GM23338 (cell line): Measurements from ENCODE around the gene ZNF208. TPM values are rescaled to one million over a fixed set of nuclear protein-coding genes. Genes with fewer than 3 reads are reported as not detected.
A peak's percentile ranks its signal among the peaks of the same experiment; 100 is the strongest.

Source experiments
- ATAC-seq: fragments of 200-7000 bp; cut with Tn5 transposase; 3 replicates; pipeline ENCODE4 v1.9.1; 2020
- DNase-seq: peaks from one replicate; pipeline ENCODE4 v3.0.0-alpha.2; 2015; ENCODE audit warnings: low spot score
- H2AFZ ChIP-seq: fragments of 200-600 bp; sonication (generic); 2 replicates; pipeline ENCODE4 v1.8.0; 2016; ENCODE audit warnings: antibody characterized with exemption, mild to moderate bottlenecking, moderate library complexity
- H3F3A ChIP-seq: fragments of 200-600 bp; sonication (generic); replicated peaks from 2 replicates; pipeline ENCODE4 v1.8.0; 2017; ENCODE audit warnings: antibody characterized with exemption, mixed run types, low read depth
- H3K27ac ChIP-seq: fragments of 200-600 bp; sonication (generic); 2 replicates; pipeline ENCODE4 v1.6.1; 2016; ENCODE audit warnings: low read depth
- H3K27me3 ChIP-seq: fragments of 200-600 bp; sonication (generic); 2 replicates; pipeline ENCODE4 v1.8.0; 2016; ENCODE audit warnings: mild to moderate bottlenecking, mixed run types, moderate library complexity; ENCODE audit not compliant: insufficient read depth
- H3K36me3 ChIP-seq: fragments of 200-600 bp; sonication (generic); 2 replicates; pipeline ENCODE4 v1.8.0; 2016; ENCODE audit warnings: mild to moderate bottlenecking; ENCODE audit not compliant: insufficient read depth
- H3K4me1 ChIP-seq: fragments of 200-600 bp; sonication (generic); 2 replicates; pipeline ENCODE4 v1.8.0; 2016; ENCODE audit warnings: mild to moderate bottlenecking, moderate library complexity; ENCODE audit not compliant: insufficient read depth
- H3K4me2 ChIP-seq: fragments of 200-600 bp; sonication (generic); 2 replicates; pipeline ENCODE4 v1.7.1; 2017; ENCODE audit warnings: mixed run types
- H3K4me3 ChIP-seq: fragments of 200-600 bp; sonication (generic); 2 replicates; pipeline ENCODE4 v1.6.1; 2016; ENCODE audit warnings: mixed run types
- H3K79me2 ChIP-seq: fragments of 200-600 bp; sonication (generic); replicated peaks from 2 replicates; pipeline ENCODE4 v1.8.0; 2017; ENCODE audit warnings: mild to moderate bottlenecking; ENCODE audit not compliant: insufficient read depth
- H3K9me2 ChIP-seq: fragments of 200-600 bp; sonication (generic); 2 replicates; pipeline ENCODE4 v1.8.0; 2017; ENCODE audit not compliant: insufficient read depth
- H4K20me1 ChIP-seq: fragments of 200-600 bp; sonication (generic); replicated peaks from 2 replicates; pipeline ENCODE4 v1.8.0; 2017; ENCODE audit warnings: mild to moderate bottlenecking; ENCODE audit not compliant: insufficient read depth
- H3K27ac Mint-ChIP-seq: 2 replicates; pipeline ENCODE4 v1.8.0; 2020; ENCODE audit warnings: inconsistent platforms, mild to moderate bottlenecking, moderate library complexity, mixed read lengths
- H3K27me3 Mint-ChIP-seq: 3 replicates; pipeline ENCODE4 v1.8.0; 2022; ENCODE audit warnings: low read depth, mild to moderate bottlenecking, moderate library complexity, mixed read lengths, inconsistent platforms; ENCODE audit not compliant: insufficient read depth, poor library complexity
- H3K36me3 Mint-ChIP-seq: 3 replicates; pipeline ENCODE4 v1.8.0; 2021; ENCODE audit warnings: low read depth, mild to moderate bottlenecking, inconsistent platforms, moderate library complexity, mixed read lengths
- H3K4me1 Mint-ChIP-seq: 3 replicates; pipeline ENCODE4 v1.8.0; 2020; ENCODE audit warnings: mild to moderate bottlenecking, inconsistent platforms, mixed read lengths
- H3K4me3 Mint-ChIP-seq: 3 replicates; pipeline ENCODE4 v1.8.0; 2021; ENCODE audit warnings: moderate library complexity, mild to moderate bottlenecking, inconsistent platforms, mixed read lengths
- H3K9me3 Mint-ChIP-seq: 3 replicates; pipeline ENCODE4 v1.8.0; 2020; ENCODE audit warnings: moderate library complexity, mild to moderate bottlenecking, inconsistent platforms, mixed read lengths
- CREB1 ChIP-seq: fragments of 250-450 bp; sonication (Bioruptor Pico); IDR thresholded peaks from 2 replicates; pipeline ENCODE4 v1.5.0; 2020; ENCODE audit warnings: low read depth, mild to moderate bottlenecking, moderate library complexity
- CTCF ChIP-seq, 2 experiments: fragments of 200-600 bp in 1 of 2; sonication (generic) in 1 of 2; conservative IDR thresholded peaks; 2 replicates each; pipeline versions ENCODE4 v1.5.1 to v1.6.1; 2016 to 2017; ENCODE audit warnings: antibody characterized with exemption in 2 of 2, low read depth in 2 of 2, mild to moderate bottlenecking in 2 of 2, moderate library complexity in 1 of 2
- ZNF114 ChIP-seq: fragments of 250-450 bp; sonication (Bioruptor Pico); IDR thresholded peaks from 2 replicates; pipeline ENCODE4 v1.5.0; 2020; ENCODE audit warnings: mild to moderate bottlenecking, moderate library complexity
- ZNF331 ChIP-seq: fragments of 250-450 bp; sonication (Bioruptor Pico); IDR thresholded peaks from 2 replicates; pipeline ENCODE4 v1.5.0; 2020; ENCODE audit warnings: low read depth, mild to moderate bottlenecking, moderate library complexity
- ZNF462 ChIP-seq: fragments of 250-450 bp; sonication (Bioruptor Pico); IDR thresholded peaks from 2 replicates; pipeline ENCODE4 v1.5.0; 2020; ENCODE audit warnings: mild to moderate bottlenecking, moderate library complexity
- polyA plus RNA-seq: library from polyadenylated mRNA; unstranded; fragments of >200 nt; fragmentation: Nextera tagmentation; extraction: Ambion mirVana; gene quantifications from 2 replicates; pipeline ENCODE4 v1.2.1, GENCODE V29; 2016
- total RNA-seq: library from RNA; depleted of rRNA; stranded (reverse); fragments of >200 nt; shearing (Covaris generic); gene quantifications from 2 replicates; pipeline ENCODE4 v1.2.3, GENCODE V29; 2014

Gene ZNF208
- total and polyA plus RNA-seq, 2 experiments from 2014 or later: 1.1 TPM; not detected in 1

GRCh38 chr19:21915411-21915810, 95.3 kb downstream of the ZNF208 start (continued):
- no peak for TF ChIP-seq ZNF462 (CRISPR knock-in tag)
- no peak for TF ChIP-seq ZNF114 (CRISPR knock-in tag)
- no peak for TF ChIP-seq CREB1 (CRISPR knock-in tag)
- no peak for TF ChIP-seq ZNF331 (CRISPR knock-in tag)

GRCh38 chr19:21912654-21913053, 98.1 kb downstream of the ZNF208 start:
- H3K4me1 Mint-ChIP-seq: no peaks in the 10 kb centered on the region
- H3K4me3 ChIP-seq: no peak overlapping the region
- H3K36me3 ChIP-seq: no peaks in the 10 kb centered on the region; the same call in 1 of the 2 replicates
- peaks cover 92% of the 10 kb centered on the region for H3K9me3 Mint-ChIP-seq
- no peaks in the 10 kb centered on the region for H3K79me2 ChIP-seq
- DNase-seq: peak; percentile 15
- no peaks in the 10 kb centered on the region for H3F3A ChIP-seq
- H4K20me1 ChIP-seq: no peaks in the 10 kb centered on the region
- H3K9me2 ChIP-seq: no peaks in the 10 kb centered on the region
- no peak overlapping the region for H2AFZ ChIP-seq
- peaks cover 28% of the 10 kb centered on the region for H3K36me3 Mint-ChIP-seq
- ATAC-seq: no peak
- H3K27ac ChIP-seq: no peak overlapping the region
- H3K27me3 Mint-ChIP-seq: no peaks in the 10 kb centered on the region
- H3K27ac Mint-ChIP-seq: no peak overlapping the region
- no peak overlapping the region for H3K4me3 Mint-ChIP-seq
- H3K4me2 ChIP-seq: no peak overlapping the region
- no peaks in the 10 kb centered on the region for H3K4me1 ChIP-seq
- no peaks in the 10 kb centered on the region for H3K27me3 ChIP-seq
- TF ChIP-seq ZNF462 (CRISPR knock-in tag): no peak
- peak; percentile 20 to 26; a peak in 2 of 4 replicates for TF ChIP-seq CTCF (conservative IDR thresholded peaks at IDR 0.05; ENCODE audit: low read depth in 2 of 2)
